Skin epidermis (tissue), 12 donors: ENCODE results near the gene YY1.
"Not testable (repeated sequence)": the region's sequence is repeated elsewhere in the genome, so short reads cannot be mapped to it uniquely, and the experiment has no call there.

Experiments
- H3K27ac ChIP-seq, 21 experiments: fragments of 200-600 bp; sonication (generic) in 11 of 21; one replicate each; pipeline ENCODE4 v1.5.0; 2020; ENCODE audit warnings: mild to moderate bottlenecking in 3 of 21, inconsistent platforms in 2 of 21, moderate library complexity in 2 of 21
- H3K4me3 ChIP-seq, 7 experiments: fragments of 200-600 bp; sonication (generic) in 2 of 7; one replicate each; pipeline ENCODE4 v1.5.0; 2020; ENCODE audit warnings: inconsistent platforms in 2 of 7, mild to moderate bottlenecking in 2 of 7, moderate library complexity in 1 of 7

YY1 gene

DNA sequence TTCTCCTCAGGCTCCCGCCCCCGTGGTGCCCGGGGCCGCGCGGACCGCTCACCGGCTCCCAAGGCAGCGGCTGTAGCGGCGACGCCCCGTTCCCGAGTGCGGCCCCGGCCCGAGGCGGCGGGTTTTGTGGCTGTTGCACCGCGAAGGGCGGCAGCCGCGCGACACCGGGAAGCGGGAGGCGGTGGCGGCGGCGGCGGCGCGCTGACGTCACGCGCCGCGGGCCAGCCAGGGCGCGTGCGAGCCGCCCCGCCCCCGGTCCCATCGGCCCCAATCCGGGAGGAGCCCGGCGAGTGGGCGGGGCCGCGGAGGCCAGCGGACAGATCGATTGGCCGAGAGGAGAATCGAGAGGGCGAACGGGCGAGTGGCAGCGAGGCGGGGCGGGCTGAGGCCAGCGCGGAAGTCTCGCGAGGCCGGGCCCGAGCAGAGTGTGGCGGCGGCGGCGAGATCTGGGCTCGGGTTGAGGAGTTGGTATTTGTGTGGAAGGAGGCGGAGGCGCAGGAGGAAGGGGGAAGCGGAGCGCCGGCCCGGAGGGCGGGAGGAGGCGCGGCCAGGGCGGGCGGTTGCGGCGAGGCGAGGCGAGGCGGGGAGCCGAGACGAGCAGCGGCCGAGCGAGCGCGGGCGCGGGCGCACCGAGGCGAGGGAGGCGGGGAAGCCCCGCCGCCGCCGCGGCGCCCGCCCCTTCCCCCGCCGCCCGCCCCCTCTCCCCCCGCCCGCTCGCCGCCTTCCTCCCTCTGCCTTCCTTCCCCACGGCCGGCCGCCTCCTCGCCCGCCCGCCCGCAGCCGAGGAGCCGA lies at the start of gene YY1:
YY1 (plus strand) TSS at position 726 of the 792 bp plus-strand sequence. CDS start 101 bp downstream, outside the sequence.
- Histone ChIP-seq H3K4me3 (peak within 1 kb of the TSS; percentile 79 to 100 (median 100)), H3K27ac (peak within 1 kb of the TSS; percentile 90 to 100 (median 98))

DNA sequence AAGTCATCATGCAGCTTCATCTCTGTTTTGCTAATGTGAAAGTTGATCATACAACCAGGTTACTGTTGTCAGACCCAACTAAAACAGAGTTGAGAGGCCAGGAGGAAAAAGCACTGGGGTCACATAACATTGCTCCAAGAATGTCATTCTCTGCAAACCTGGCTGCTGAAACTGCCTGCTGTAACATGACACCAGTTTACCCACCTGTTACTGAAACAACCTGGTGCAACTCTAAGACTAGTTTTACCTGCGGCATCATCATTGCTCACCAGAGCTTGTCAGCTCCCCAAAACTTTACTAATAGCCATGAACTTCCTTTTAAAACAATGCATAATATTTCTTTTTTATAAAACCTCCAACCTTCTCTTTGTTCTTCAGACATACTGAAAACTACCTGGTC lies 48.8 kb upstream of the YY1 start:
- no peak overlapping the region for H3K27ac ChIP-seq
- H3K4me3 ChIP-seq = no peak overlapping the region

DNA sequence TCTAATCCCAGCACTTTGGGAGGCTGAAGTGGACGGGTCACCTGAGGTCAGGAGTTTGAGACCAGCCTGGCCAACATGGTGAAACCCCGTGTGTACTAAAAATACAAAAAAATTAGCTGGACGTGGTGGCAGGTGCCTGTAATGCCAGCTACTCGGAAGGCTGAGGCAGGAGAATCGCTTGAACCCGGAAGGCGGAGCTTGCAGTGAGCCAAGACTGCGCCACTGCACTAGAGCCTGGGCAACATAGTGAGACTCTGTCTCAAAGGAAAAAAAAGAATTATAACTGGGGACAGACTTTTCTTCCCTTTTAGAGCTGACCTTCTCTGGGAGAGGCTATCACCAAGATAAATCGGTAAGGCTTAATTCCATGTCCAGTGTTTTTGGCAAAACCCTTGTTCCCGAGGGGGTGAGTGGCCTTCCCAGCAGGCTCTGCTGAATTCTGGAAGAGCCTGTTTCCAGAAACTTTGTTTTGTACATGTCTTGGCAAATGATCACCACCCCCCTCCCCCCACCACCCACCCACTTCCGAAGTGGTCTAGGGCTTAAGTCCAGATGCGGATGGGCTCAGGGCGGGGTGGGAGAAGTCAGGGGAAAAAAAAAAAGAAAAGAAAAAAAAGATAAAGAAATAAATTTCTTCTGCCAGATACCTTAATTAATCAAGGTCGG lies 47.2 kb upstream of the YY1 start:
- Histone ChIP-seq H3K27ac (peak overlapping the region in 17 of 21 experiments; percentile 63 to 96 (median 92)), H3K4me3 (peak overlapping the region in 4 of 7 experiments; percentile 22 to 46 (median 34))

DNA sequence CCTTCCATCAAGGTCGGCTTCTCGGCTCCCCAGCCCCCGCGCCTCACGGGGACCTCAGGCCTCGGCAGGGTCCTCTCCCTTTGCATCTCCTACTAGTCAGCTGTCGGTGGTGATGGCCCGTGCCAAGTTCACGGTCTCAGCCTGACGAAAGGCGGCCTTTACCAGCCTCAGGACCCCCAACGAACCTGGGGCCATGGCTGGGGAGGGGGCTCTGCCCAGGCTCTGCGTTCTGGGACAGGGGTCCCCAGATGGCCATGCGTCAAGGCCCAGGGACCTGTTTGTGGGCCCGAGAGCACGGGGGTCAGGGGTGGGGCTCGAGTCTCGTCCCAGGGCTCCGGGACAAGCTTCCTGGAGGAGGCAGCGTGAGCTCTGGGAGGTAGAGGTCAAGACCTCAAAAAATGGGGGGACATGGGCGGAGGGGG lies 46.7 kb upstream of the YY1 start:
- H3K4me3 ChIP-seq = peak overlapping the region; percentile 15 to 46 (median 25)
- H3K27ac ChIP-seq = peak overlapping the region in 20 of 21 experiments; percentile 63 to 96 (median 92)

DNA sequence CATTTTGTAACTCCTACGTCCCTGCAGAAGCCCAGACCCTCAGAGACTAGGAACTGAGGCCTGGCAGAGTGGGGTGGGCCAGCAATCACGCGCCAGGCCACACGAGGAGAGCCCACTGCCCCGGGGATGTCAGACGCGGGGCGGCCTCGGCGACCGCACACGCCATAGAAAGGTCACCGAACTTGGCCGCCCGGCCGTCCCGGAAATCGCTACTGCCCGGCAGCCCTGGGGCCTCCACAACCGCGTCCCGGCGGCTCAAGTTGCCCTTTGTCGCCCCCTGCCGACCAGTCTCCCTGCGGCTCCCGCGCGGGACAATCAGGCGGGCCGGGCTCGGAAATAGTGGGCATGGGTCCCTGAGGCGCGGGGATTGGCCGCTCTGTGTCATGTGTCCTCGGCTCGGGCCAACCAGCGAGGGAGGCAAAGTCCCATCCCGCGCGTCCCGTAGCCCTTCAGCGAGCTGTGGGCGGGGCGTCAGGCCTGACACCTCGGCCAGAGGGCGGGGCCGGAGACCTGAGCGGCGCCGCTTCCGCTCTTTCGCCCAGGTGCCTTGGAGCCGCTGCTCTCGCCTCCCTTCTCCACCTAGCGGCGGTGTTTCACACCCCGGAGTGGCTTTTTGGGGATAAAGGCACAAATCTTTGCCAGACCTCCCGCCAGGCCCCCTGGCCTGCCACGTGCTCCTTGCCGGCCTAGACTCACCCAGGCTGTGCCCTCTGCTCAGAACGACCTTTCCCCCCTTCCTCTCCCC lies 46.1 kb upstream of the YY1 start:
- peak overlapping the region; percentile 63 to 96 (median 91) for H3K27ac ChIP-seq
- peak overlapping the region; percentile 22 to 46 (median 29) for H3K4me3 ChIP-seq

DNA sequence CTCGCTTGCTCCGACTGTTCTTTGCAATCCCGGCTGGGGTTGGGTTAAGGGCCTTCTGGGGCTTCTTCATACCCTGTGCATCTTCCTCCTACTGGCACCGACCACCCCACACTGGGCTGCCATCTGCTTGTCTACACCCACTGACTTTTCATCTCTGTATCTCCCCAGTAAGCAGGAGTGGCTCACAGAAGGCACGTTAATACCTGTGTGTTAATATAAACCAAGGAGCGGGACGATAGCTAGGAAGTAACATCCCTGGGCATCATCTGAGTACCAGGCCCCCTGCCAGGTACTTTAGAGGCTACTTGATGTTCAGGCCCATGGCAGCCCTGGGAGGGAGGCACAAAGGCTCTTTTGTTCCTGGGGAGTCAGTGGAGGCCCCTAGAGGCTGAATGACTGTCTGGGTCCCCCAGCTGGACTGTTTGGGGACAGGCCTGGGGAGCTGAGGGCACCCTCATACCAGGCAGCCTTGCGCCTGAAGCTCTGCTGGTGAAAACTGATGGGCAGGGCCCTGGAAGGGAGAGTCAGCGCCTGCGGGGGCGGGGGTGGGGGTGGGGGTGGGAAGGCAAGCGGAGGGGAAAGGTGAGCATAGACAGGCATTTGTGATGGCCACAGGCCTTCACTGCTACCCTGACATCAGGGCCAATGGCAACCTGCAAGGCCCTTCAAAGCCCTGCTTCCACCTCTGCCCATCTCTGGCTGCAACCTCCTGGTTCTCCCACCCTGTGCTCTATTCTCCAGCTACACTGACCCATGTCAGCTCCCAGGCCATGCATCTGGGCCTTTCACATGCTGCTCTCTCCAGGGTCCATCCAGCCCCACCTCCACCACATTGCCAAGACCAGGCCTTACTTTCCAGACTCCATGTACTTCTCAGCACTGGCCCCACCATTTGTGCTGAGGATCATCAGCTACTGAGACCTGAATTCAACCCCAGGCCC lies 45.3 kb upstream of the YY1 start:
- H3K27ac ChIP-seq = peak overlapping the region in 20 of 21 experiments; percentile 63 to 95 (median 82)
- peak overlapping the region; percentile 22 to 46 (median 29) for H3K4me3 ChIP-seq

DNA sequence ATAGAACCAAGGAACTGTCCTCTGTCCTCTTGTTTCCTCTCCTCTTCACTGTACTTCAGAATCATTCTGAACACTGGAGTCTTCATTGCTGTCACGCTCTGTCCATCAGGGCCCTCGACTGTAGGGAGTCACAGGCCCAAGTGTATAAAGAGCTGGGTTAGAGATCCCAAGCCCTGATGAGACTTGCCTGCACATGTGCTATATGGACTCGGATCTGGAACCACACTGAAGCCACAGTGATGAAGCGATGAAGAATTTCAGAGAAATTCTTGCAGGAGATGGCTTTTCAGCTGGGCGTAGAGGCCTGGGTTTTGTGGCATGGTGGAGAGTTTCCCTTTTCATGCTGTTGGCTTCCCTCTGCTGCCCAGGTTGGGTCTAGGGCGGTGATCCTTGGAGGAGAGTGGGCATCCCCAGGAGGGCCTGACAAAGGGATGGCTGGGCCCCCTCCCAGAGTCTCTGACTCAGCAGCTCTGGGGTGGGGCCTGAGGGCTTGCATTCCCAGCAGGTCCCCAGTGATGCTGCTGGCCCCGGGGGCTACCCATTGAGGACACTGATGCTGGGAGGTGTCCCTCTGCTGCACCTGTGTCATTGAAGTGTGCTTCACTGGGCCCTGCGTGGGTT lies 39.6 kb upstream of the YY1 start:
- H3K27ac ChIP-seq = no peak overlapping the region
- H3K4me3 ChIP-seq = no peak overlapping the region

DNA sequence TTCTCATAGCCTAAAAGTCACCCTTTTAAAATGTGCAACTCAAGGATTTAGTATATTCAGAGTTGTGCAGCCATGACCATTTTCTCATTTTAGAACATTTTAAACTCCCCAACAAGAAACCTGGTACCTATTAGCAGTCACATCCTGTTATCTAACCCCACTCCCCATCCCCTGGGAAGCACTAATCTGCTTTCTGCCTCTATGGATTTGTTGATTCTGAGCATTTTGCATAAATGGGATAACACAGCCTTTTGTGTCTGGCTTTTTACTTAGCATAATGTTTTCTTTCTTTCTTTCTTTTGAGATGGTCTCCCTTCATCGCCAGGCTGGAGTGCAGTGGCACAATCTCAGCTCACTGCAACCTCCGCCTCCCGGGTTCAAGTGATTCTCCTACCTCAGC lies 38.6 kb upstream of the YY1 start:
- H3K27ac ChIP-seq = no peak overlapping the region
- H3K4me3 ChIP-seq = no peak overlapping the region

DNA sequence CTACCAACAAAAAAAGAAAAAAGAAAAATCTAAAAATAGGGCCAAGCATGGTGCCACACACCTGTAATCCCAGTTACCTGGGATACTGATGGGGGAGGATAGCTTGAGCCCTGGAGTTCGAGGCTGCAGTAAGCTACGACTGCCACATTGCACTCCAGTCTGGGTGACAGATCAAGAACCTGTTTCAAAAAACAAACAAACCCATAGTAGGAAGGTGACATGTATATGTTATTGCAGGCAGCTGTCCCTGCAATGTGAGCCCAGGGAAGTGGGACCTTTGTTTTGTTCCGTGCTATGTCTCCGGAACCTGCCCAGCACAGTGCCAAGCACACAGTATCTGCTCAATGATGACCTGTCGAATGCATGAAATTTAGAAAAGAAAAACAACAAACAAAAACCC lies 37.2 kb upstream of the YY1 start:
- Histone ChIP-seq H3K4me3 (no peak overlapping the region), H3K27ac (no peak overlapping the region)

DNA sequence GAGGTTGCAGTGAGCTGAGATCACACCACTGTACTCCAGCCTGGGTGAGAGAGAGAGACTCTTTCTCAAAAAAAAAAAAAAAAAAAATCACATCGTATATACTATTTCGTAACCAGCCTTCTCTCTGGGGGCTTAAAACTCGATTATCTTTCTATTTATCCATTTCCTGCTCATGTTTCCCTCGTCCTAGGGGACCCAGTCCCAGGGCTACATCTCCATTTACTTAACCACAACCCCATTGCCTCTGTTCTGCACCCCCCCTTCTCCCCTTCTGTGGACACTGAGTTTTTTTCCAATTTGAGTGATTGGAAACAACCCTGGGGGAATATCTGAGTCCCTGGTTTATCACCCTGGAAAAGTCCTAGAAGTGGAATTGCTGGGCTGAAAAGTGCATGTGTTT lies 36.2 kb upstream of the YY1 start:
- no peak overlapping the region for H3K27ac ChIP-seq
- no peak overlapping the region for H3K4me3 ChIP-seq

DNA sequence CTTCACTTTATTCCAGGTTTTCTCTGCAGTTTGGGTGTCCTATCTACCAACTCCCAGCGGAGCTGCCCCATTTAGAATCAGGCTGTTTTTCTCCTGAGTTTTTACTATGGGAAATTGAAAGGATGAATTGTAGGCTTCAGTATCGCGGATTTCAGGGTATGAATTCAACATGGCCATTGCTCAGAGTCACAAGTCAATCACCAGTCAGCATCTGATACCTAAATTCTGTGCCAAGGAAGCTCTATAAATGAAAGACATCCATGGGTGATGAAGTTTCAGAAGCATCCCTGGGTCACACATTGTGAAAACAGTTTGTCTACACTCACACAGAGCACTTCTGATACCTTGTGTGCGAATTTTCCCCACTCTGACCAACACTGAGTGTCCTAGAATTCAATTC lies 35.8 kb upstream of the YY1 start:
- H3K4me3 ChIP-seq = no peak overlapping the region

DNA sequence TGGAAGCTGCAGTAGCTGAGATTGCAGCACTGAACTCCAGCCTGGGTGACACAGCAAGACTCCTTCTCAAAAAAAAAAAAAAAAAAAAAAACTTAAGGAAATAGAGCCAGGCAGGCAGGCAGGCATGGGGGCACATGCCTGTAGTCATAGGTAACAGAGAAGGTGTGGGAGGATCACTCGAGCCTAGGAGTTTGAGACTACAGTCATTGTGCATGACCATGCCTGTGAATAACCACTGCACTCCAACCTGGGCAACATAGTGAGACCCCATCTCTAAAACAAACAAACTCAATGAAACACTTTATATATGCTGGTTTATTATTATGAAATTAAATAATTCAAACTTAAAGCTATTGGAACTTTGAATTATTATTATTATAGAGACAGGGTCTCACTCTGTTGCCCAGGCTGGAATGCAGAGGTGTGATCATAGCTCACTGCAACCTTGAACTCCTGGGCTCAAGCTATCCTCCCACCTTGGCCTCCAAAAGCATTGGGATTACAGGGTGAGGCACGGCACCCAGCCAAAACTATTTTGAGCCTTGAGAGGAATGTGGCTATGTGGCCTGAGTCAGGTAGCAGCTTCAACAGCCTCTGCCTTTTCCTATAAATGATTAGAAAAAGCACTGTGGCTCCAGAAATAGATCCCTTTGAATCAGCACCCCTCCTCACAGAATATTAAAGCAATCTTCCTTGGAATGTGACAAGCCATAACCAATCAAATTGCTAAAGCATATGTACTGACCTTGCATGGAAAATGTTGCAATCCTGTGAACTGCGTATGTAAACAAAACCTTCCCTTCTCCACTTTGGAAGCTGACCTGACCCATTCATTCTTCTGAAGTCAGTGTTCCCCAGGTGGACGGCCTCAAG lies 34.7 kb upstream of the YY1 start:
- Histone ChIP-seq H3K27ac (no peak overlapping the region), H3K4me3 (no peak overlapping the region)

More for the DNA sequence above, 35.8 kb upstream of the YY1 start:
- H3K27ac ChIP-seq = no peak overlapping the region

DNA sequence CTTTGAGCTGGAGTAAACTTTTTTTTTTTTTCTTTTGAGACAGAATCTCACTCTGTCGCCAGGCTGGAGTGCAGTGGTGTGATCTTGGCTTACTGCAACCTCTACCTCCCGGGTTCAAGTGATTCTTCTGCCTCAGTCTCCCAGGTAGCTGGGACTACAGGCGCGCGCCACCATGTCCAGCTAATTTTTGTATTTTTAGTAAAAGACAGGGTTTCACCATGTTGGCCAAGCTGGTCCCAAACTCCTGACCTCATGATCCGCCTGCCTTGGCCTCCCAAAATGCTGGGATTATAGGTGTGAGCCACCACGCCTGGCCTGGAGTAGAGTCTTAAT lies 34.1 kb upstream of the YY1 start:
- not testable (repeated sequence) for H3K4me3 ChIP-seq, H3K27ac ChIP-seq

DNA sequence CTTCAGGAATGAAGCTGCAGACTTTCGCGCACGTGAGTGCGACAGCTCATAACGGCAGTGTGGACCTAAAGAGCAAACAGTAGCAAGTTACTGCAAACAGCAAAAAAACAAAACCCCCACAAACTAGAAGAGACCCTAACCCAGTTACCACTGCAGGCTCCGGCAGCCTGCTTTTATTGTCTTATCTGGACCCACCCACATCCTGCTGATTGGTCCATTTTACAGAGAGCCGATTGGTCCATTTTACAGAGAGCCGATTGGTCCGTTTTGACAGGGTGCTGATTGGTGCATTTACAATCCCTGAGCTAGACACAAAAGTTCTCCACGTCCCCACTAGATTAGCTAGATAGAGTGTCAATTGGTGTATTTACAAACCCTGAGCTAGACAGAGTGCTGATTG lies 31.4 kb upstream of the YY1 start:
- H3K4me3 ChIP-seq, H3K27ac ChIP-seq: not testable (repeated sequence)

DNA sequence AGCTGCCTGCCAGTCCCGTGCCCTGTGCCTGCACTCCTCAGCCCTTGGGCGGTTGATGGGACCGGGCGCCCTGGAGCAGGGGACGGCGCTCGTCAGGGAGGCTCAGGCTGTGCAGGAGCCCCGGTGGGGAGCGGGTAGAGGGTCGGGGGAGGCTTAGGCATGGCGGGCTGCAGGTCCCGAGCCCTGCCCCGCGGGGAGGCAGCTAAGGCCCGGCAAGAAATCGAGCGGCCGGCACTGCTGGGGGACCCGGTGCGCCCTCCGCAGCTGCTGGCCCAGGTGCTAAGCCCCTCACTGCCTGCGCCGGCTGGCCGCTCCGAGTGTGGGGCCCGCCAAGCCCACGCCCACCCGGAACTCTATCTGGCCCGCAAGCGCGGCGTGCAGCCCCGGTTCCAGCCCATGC lies 30.8 kb upstream of the YY1 start:
- H3K4me3 ChIP-seq = not testable (repeated sequence)

DNA sequence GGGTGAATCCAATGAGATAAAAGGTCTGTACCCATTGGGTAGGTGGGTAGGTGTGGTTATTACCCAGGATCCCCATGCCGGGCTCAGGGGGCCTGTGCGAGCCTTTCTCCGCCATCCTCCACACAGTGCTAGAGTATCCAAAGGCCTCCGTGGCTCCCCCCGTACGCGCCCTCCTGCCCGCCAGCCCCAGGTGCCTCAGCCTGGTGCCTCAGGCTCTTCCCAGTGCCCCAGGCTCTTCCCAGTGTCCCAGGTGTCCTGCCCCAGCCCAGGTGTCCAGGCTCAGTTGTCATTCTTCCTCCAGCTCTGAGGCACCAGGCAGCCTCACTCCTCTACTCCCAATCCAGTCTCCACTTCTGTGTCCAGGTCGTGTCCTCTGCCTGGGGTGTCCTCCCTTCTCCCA lies 27.6 kb upstream of the YY1 start:
- Histone ChIP-seq H3K4me3 (no peak overlapping the region), H3K27ac (no peak overlapping the region)

More for the DNA sequence above, 30.8 kb upstream of the YY1 start:
- H3K27ac ChIP-seq = not testable (repeated sequence)

DNA sequence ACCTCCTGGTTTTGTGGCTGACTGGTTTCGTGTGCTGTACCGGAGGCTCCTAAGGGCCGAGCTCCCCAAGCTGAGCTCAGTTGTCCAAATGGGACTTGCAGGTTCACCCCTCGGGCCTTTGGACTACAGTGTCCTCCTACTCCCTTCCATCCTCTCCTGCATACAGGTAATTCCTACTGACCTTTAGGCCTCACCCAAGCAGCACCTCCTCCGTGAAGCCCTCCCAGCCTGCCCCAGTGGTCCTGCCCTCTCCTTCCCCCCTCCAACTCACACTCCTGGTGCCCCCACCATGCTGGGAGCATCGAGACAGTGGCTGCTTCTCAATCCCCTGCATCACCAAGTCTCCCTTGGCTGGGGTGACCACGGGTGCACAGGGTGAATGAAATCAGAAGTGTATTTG lies 27.1 kb upstream of the YY1 start:
- no peak overlapping the region for H3K27ac ChIP-seq

More for the DNA sequence above, 27.1 kb upstream of the YY1 start:
- no peak overlapping the region for H3K4me3 ChIP-seq
